ENCODE measurements around the gene ITFG1.

- TF ChIP-seq CTCF (IDR thresholded peaks at IDR 0.05) (no peak), POLR2A (IDR thresholded peaks at IDR 0.05) (no peak), POLR2AphosphoS5 (IDR thresholded peaks at IDR 0.05) (no peak), EP300 (IDR thresholded peaks at IDR 0.05) (no peak)
Measured at GRCh38 chr16:47260503-47260902, 200.4 kb downstream of the ITFG1 start.
